NOMO-1 (cell line): Measurements from ENCODE around the gene YARS2.
A peak's percentile ranks its signal among the peaks of the same experiment; 100 is the strongest.
"Not testable (repeated sequence)": the region's sequence is repeated elsewhere in the genome, so short reads cannot be mapped to it uniquely, and the experiment has no call there.

ENCODE experiments used
- DNase-seq, 2 experiments: peaks; one replicate each; lab custom pipeline; 2025; ENCODE audit not compliant: unreplicated experiment in 2 of 2; lab: John Stamatoyannopoulos, UW

YARS2 gene

DNA sequence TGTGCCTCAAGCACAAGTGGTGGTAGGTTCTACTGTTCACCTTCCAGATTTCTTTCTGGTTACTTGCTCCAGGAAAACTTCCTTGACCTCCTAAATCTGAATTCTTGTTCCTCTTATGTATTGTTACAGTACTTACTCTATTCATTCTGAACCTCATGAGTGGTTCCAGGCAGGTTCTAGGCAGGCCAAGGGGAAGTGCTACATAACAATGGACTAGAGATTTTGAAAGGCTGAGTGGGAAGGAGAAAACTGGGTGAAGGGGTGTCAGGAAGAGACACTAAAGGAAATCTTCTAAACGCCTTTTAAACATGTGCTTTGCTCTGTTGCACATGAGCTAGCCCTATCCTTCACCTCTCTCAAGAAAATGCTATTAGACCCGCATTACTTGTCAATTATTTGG lies 1.6 kb downstream of the YARS2 start:
- peak; percentile 9 to 28 for DNase-seq

DNA sequence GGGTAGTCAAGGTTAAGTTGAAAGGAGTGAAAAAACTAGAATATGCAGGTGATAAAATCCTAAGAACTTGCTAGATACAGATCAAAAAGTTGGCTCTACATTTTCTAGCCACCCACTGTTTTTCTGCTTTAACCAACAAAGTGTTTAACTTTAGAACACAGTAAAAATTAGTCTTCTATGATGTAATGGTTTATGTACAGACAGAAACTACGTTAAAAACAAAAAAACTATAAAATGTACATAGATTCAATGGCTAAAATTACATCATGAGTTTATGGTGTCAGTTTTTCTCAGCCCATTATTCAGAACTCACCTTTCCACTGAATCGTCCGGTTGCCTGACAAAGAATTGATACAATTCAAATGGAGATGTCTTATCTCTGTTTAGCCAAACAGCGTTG lies 2.1 kb downstream of the YARS2 start:
- no peak for DNase-seq

DNA sequence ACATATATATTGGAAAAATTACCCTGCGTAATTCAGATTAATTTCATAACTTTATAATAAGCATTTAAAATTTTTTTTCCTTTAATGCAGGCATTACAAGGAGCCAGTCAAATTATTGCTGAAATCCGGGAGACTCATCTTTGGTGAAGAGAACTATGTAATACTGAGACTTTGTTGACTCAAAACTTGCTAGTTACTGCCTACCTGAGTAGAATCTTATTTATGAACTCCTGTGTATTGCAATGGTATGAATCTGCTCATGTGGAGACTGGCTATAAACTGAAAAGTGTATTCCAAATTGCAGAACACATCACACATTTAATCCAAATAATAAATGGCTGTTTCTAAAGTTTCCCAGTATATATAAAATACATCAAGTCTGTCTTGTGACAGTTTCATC lies 12.4 kb downstream of the YARS2 start:
- DNase-seq: no peak

DNA sequence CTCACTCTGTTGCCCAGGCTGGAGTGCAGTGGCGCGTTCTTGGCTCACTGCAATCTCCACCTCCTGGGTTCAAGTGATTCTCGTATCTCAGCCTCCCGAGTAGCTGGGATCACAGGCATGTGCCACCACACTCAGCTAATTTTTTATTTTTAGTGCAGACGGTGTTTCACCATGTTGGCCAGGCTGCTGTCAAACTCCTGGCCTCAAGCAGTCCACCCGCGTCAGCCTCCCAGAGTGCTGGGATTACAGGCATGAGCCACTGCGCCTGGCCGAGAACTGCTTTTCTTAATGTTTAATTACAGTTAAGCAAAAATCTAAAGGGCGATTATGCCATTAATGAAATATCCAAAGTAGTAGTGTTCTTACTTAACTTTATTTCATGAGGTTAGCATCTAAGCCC lies 13.6 kb downstream of the YARS2 start:
- no peak for DNase-seq

GRCh38 chr12:32739279-32739678 lies 16.4 kb downstream of the YARS2 start:
- no peak for DNase-seq

DNA sequence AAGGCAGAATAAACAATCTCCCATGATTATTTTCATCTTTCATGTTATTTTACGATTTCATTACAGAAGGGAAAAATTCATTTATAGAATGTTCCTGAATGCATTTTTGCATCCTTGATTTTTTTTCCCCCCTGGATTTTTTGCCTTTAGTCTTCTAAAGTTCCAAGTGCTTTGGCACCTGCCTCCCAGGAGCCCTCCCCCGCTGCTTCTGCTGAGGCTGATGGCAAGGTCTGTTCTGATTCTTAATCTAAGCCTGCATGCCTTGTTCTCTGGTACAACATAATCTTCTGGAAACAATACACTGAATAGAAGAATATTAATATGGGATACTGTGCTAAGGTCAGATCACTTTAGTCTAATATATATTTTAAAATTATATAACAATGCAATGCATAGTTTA lies 18.0 kb downstream of the YARS2 start:
- no peak for DNase-seq

GRCh38 chr12:32736445-32736844 lies 19.3 kb downstream of the YARS2 start:
- no peak for DNase-seq

- DNase-seq: no peak
Observed at GRCh38 chr12:32734952-32735351, 20.7 kb downstream of the YARS2 start.

DNA sequence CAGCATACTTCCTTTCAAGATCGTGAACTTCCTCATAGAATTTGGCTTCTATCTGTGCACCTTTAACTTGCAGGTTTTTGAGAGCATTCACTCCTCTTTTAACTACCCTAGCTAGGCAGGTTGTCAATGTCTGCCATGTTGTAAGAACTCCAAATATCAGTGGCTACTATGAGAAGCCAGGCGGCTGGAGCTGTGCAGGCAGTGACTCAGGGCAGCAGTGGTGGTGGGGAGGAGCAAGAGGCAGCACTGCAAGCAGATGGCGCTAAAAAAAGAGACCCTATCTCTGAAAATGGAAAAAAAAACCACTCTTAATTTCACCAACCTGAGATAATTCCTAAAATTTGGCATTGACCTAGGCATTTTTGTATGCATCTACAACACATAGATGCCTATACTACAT lies 28.5 kb downstream of the YARS2 start:
- DNase-seq: no peak

DNA sequence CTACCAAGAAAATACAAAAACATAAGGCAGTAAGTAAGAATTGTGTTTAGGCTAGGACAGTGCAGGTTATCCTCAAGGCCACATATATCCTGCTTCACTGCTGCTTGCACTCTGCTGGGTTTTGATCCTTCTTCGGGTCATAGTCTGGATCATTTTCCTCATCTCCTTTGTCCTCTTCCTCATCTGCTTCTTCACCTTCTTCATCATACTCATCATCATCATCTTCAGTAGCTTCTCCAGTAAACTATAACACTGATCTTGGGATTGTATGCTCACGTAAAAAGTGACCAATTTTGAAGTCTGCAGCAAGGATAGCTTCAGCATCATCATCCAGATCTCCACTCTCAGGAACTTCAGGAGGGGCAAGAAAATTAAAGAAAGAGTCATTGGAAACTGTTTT lies 29.4 kb downstream of the YARS2 start:
- DNase-seq: no peak

- DNase-seq: not testable (repeated sequence)
Observed at GRCh38 chr12:32725308-32725707, 30.4 kb downstream of the YARS2 start.

- DNase-seq: no peak
Observed at GRCh38 chr12:32718926-32719325, 36.8 kb downstream of the YARS2 start.

DNA sequence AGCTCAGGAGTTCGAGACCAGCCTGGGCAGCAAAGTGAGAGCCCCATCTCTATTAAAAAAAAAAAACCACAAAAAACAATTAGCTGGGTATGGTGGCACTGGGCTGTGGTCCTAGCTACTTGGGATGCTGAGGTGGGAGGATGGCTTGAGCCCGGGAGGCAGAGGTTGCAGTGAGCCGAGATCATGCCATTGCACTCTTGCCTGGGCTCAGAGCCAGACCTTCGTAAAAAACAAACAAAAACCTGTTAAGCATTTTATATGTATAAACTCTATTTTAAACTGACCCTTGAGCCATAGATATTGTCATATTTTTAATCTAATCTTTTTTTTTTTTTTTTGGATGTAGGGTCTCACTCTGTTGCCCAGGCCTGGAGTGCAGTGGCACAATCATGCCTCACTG lies 40.9 kb downstream of the YARS2 start:
- no peak for DNase-seq

GRCh38 chr12:32708926-32709325 lies 46.8 kb downstream of the YARS2 start:
- no peak for DNase-seq

GRCh38 chr12:32706335-32707024 lies 49.2 kb downstream of the YARS2 start:
- DNase-seq: no peak

DNA sequence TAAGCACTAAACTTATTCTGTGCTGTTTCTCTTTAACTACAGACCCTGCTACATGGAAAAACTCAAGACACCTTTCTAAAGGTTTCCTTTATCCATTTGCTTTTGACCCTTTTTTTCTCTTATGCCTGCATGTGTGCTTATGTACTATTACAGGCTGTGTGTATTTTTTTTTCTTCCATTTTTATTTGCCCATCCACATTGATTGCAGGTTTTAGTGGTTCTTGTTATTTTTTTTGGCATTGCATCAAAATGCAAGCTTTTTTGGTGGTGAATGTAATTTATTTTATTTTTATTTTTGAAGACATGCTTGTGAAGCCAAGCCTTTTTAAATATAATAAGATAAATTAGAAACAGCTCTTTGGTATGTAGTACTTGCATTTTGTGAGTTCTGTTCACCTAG lies 49.9 kb downstream of the YARS2 start:
- no peak for DNase-seq

DNA sequence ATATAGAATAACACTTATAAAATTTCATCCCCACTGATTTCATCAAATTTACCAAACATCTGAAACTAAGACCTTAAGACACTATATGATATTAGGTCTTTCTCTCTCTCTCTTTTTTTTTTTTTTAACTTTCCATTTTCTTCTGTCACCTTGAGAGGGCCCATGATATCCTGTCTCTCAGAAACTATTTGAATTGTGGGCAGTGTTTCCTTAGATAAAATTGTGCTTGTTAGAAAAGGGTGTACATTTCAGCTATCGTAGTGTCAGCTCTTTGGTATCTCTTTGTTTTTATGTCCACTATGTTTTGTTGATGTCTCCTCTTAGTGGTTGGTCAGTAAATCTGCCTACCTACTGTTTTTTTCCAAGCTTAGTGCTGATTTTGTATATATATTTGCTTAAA lies 52.8 kb downstream of the YARS2 start:
- no peak for DNase-seq

DNA sequence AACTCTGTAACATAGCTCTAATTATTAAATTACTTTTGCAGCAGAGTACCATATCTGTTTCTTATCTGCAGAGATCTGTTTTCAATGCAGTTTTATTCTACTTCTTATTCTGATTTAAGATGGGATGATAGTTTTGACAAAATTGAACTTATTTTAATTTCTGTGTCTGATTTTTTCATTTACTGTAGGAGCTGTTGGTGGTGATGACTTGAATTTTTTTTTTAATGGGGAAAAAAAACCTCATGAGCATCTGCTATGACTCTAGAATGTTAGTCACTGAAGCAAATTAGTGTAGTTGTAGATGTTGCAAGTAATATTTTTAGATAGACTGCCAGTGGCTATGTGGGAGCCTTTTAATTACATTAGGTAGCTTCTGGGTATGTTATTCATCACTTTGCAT lies 53.2 kb downstream of the YARS2 start:
- DNase-seq: no peak

DNA sequence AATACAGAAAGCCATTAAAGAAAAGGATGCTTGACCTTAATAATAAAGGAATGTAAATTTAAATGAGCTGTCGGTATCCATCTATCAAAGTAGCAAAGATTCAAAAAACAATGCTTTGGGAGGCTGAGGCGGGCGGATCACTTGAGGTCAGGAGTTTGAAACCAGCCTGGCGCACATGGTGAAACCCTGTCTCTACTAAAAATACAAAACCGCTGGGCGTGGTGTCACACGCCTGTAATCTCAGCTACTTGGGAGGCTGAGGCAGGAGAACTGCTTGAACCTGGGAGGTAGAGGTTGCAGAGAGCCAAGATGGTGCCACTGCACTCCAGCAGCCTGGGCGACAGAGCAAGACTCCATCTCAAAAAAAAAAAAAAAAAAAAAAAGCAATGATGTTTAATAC lies 56.3 kb downstream of the YARS2 start:
- DNase-seq: not testable (repeated sequence)

- DNase-seq: no peak
Observed at GRCh38 chr12:32698285-32698684, 57.4 kb downstream of the YARS2 start.

- no peak for DNase-seq
Observed at GRCh38 chr12:32697445-32697844, 58.3 kb downstream of the YARS2 start.
